ENCODE data around the gene NETO2. TPM values are rescaled to one million over a fixed set of nuclear protein-coding genes. Genes with fewer than 3 reads are reported as not detected.

Gene NETO2
- total RNA-seq, 2 experiments from 2014 or later = 9.2 to 11.4 TPM

GRCh38 chr16:47081115-47081514 lies 62.6 kb downstream of the NETO2 start:
- no peak for DNase-seq
- POLR2A ChIA-PET = no interaction called here
- Mint-ChIP-seq H3K9me3 (no peaks in the 10 kb centered on the region), H3K27me3 (no peaks in the 10 kb centered on the region), H3K4me3 (no peak overlapping the region), H3K36me3 (peaks cover 8% of the 10 kb centered on the region), H3K27ac (no peak overlapping the region), H3K4me1 (ENCODE audit: low read depth) (no peaks in the 10 kb centered on the region)
- intact Hi-C loops (cut with micrococcal nuclease) = no loop called here
- CTCF ChIA-PET = interaction anchor here (1.3 kb wide), 1 partner anchor 1083 kb away, joined by 4 read pairs; no protein-coding TSS in a partner anchor

DNA sequence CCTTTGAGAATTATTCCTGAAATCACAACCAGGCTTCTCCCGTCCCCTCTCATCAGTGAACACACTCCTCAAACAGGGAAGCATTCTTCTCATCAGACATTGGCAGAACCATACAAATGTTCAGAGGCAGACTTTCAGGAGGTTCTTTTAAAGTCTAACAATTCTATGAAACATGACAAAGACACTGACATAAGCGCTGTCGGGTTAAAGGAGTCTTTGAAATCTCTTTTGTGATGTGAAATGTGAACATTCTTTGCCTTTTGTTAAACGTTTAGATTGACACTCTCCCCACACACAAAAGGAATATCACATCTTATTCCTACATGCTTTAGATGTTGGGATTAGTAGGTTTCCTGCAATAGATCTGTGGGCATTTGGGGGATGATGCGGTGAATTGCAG lies 63.9 kb downstream of the NETO2 start:
- POLR2A ChIA-PET = no interaction called here

GRCh38 chr16:47073223-47074155 lies 70.3 kb downstream of the NETO2 start:
- intact Hi-C loops (cut with micrococcal nuclease) = no loop called here
- ChIA-PET CTCF (no interaction called here), POLR2A (no interaction called here)
- Mint-ChIP-seq H3K4me1 (ENCODE audit: low read depth) (peaks cover 14% of the 10 kb centered on the region), H3K27ac (no peak overlapping the region), H3K36me3 (no peaks in the 10 kb centered on the region), H3K27me3 (no peaks in the 10 kb centered on the region), H3K9me3 (no peaks in the 10 kb centered on the region), H3K4me3 (no peak overlapping the region)
- DNase-seq = no peak

More for the DNA sequence above, 63.9 kb downstream of the NETO2 start:
- Mint-ChIP-seq H3K4me3 (no peak overlapping the region), H3K27ac (no peak overlapping the region), H3K27me3 (no peaks in the 10 kb centered on the region), H3K9me3 (no peaks in the 10 kb centered on the region), H3K4me1 (ENCODE audit: low read depth) (no peaks in the 10 kb centered on the region), H3K36me3 (peaks cover 8% of the 10 kb centered on the region)
- intact Hi-C loops (cut with micrococcal nuclease) = no loop called here
- CTCF ChIA-PET = no interaction called here
- no peak for DNase-seq

DNA sequence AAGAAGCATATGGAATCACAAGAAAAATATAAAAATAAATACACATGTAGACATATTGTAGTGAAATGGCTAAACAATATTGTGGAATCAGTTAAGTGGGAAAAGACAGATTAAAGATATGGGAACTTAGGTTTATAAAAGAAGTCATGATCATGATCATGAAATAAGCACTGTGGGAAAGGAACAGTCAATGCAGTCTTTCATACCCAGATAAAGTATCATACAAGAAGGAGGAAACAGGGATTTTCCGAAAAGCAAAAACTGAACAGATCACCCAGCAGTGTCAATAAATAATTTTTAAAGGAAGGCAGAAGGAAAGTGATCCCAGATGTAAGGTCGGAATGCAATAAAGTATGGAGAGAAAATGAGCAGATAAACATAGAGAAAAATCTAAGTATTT lies 71.6 kb downstream of the NETO2 start:
- POLR2A ChIA-PET = no interaction called here
- Mint-ChIP-seq H3K36me3 (no peaks in the 10 kb centered on the region), H3K9me3 (no peaks in the 10 kb centered on the region), H3K27ac (no peak overlapping the region), H3K4me3 (no peak overlapping the region), H3K4me1 (ENCODE audit: low read depth) (peaks cover 14% of the 10 kb centered on the region), H3K27me3 (no peaks in the 10 kb centered on the region)
- DNase-seq = no peak
- intact Hi-C loops (cut with micrococcal nuclease) = no loop called here
- CTCF ChIA-PET = no interaction called here

DNA sequence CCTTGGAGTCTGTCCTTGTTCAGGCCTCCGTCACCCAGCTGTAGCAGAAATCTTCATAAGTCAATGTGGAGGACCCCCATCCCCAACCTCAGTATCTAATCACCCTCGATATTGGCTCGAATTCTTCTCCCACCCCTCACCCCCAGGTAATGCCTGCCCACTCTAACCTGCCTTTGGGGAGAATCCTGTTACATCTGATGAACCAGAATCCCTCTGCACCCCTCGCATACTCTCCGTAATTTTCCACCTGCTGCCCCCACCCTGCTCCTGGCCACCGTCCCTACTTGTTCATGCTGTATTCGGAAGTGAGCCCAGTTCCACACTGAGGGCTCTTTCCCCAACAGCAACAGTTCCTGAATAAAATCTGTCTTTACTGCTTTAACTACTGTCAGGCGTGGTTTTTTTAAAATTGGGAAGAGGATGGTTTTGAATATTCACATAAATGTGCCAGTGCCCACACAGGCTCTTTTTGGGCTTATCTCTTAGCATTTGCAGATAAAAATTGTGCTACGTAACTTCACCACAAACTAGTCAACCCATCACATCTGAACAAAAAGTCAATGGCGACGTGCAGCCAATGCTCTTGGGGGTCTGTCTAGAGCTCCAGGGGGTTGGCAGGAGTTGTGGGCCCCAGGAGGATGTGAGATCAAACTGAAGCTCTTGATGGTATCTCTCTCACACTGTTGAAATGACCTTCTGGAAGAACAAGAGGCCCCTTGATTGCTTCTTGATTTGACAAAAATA lies 73.7 kb downstream of the NETO2 start:
- CTCF ChIA-PET = interaction anchor here (1.3 kb wide), 1 partner anchor 32 kb away, joined by 4 read pairs; no protein-coding TSS in a partner anchor
- POLR2A ChIA-PET = no interaction called here
- no peak overlapping the region for H3K27ac Mint-ChIP-seq

GRCh38 chr16:47069313-47069712 lies 74.4 kb downstream of the NETO2 start:
- CTCF ChIA-PET = interaction anchor here (1.3 kb wide), 1 partner anchor 32 kb away, joined by 4 read pairs; no protein-coding TSS in a partner anchor
- Mint-ChIP-seq H3K27me3 (no peaks in the 10 kb centered on the region), H3K9me3 (no peaks in the 10 kb centered on the region), H3K4me3 (no peak overlapping the region), H3K27ac (no peak overlapping the region), H3K4me1 (ENCODE audit: low read depth) (peaks cover 14% of the 10 kb centered on the region), H3K36me3 (no peaks in the 10 kb centered on the region)
- no peak for DNase-seq
- POLR2A ChIA-PET = no interaction called here
- intact Hi-C loops (cut with micrococcal nuclease) = no loop called here

More for the DNA sequence above, 73.7 kb downstream of the NETO2 start:
- no peaks in the 10 kb centered on the region for H3K9me3 Mint-ChIP-seq
- intact Hi-C loops (cut with micrococcal nuclease) = no loop called here
- H3K36me3 Mint-ChIP-seq = no peaks in the 10 kb centered on the region
- no peak for DNase-seq
- H3K27me3 Mint-ChIP-seq = no peaks in the 10 kb centered on the region
- no peak overlapping the region for H3K4me3 Mint-ChIP-seq
- peaks cover 14% of the 10 kb centered on the region for H3K4me1 Mint-ChIP-seq (ENCODE audit: low read depth)

GRCh38 chr16:47067203-47067602 lies 76.5 kb downstream of the NETO2 start:
- no peak for DNase-seq
- no peaks in the 10 kb centered on the region for H3K36me3 Mint-ChIP-seq
- POLR2A ChIA-PET = no interaction called here
- H3K27ac Mint-ChIP-seq = no peak overlapping the region
- H3K27me3 Mint-ChIP-seq = no peaks in the 10 kb centered on the region
- peaks cover 6% of the 10 kb centered on the region for H3K9me3 Mint-ChIP-seq
- intact Hi-C loops (cut with micrococcal nuclease) = no loop called here
- peaks cover 6% of the 10 kb centered on the region for H3K4me1 Mint-ChIP-seq (ENCODE audit: low read depth)
- CTCF ChIA-PET = no interaction called here
- H3K4me3 Mint-ChIP-seq = no peak overlapping the region

GRCh38 chr16:47065766-47066688 lies 77.7 kb downstream of the NETO2 start:
- ChIA-PET POLR2A (no interaction called here), CTCF (no interaction called here)
- H3K4me1 Mint-ChIP-seq (ENCODE audit: low read depth) = peaks cover 6% of the 10 kb centered on the region
- no peak overlapping the region for H3K4me3 Mint-ChIP-seq
- intact Hi-C loops (cut with micrococcal nuclease) = no loop called here
- DNase-seq = no peak
- peaks cover 6% of the 10 kb centered on the region for H3K9me3 Mint-ChIP-seq
- no peaks in the 10 kb centered on the region for H3K27me3 Mint-ChIP-seq
- H3K36me3 Mint-ChIP-seq = no peaks in the 10 kb centered on the region
- no peak overlapping the region for H3K27ac Mint-ChIP-seq

- intact Hi-C loops (cut with micrococcal nuclease) = no loop called here
- H3K36me3 Mint-ChIP-seq = no peaks in the 10 kb centered on the region
- H3K27me3 Mint-ChIP-seq = no peaks in the 10 kb centered on the region
- POLR2A ChIA-PET = no interaction called here
- CTCF ChIA-PET = interaction anchor here (0.7 kb wide), 1 partner anchor 77 kb away, joined by 4 read pairs; no protein-coding TSS in a partner anchor
- no peak overlapping the region for H3K27ac Mint-ChIP-seq
- peaks cover 6% of the 10 kb centered on the region for H3K4me1 Mint-ChIP-seq (ENCODE audit: low read depth)
- no peak overlapping the region for H3K4me3 Mint-ChIP-seq
- no peak for DNase-seq
- peaks cover 6% of the 10 kb centered on the region for H3K9me3 Mint-ChIP-seq
Observed at GRCh38 chr16:47064775-47065174, 79.0 kb downstream of the NETO2 start.

DNA sequence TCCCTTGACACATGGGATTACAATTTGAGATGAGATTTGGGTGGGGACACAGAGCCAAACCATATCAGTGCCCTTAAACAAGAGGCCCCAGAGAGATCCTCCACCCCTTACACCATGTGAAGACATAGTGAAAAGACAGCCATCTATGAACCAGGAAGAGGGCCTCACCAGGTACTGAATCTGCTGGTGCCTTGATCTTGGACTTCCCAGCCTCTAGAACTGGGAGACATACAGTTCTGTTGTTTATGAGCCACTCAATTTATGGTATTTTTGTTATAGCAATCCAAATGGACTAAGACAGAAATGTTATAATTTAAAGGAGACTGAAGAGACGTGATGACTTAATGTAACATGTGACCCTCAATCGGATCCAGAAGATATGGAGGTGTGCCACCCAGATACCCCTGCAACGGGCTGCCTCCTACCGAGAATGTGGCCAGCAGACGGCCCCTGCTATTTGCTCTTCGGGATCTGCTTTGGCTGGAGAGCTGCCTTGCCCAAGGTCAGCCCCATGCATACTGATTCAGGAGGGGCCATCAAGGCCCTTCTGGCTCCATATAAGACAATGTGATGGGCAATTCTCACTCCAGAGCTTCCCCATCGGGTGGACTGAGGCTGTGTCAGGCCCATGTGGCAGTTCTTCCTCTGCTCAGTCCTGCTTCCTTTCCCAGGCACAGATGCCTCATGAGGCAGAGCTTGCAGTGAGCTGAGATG lies 80.6 kb downstream of the NETO2 start:
- Mint-ChIP-seq H3K27me3 (no peaks in the 10 kb centered on the region), H3K9me3 (peaks cover 6% of the 10 kb centered on the region), H3K36me3 (no peaks in the 10 kb centered on the region), H3K4me3 (no peak overlapping the region), H3K4me1 (ENCODE audit: low read depth) (no peaks in the 10 kb centered on the region), H3K27ac (no peak overlapping the region)
- intact Hi-C loops (cut with micrococcal nuclease) = no loop called here
- POLR2A ChIA-PET = no interaction called here
- CTCF ChIA-PET = no interaction called here
- no peak for DNase-seq

- CTCF ChIA-PET = interaction anchor here (0.6 to 1.1 kb wide), 2 partner anchors 24 to 46 kb away, joined by 3 to 4 read pairs; no protein-coding TSS in a partner anchor
- Mint-ChIP-seq H3K27me3 (no peaks in the 10 kb centered on the region), H3K9me3 (peaks cover 6% of the 10 kb centered on the region), H3K4me1 (ENCODE audit: low read depth) (no peaks in the 10 kb centered on the region), H3K4me3 (no peak overlapping the region), H3K36me3 (no peaks in the 10 kb centered on the region), H3K27ac (no peak overlapping the region)
- no peak for DNase-seq
- POLR2A ChIA-PET = no interaction called here
- intact Hi-C loops (cut with micrococcal nuclease) = no loop called here
Observed at GRCh38 chr16:47061204-47061603, 82.5 kb downstream of the NETO2 start.
